WTC11 (cell line): ENCODE data around the gene SST. TPM values are rescaled to one million over a fixed set of nuclear protein-coding genes. Genes with fewer than 3 reads are reported as not detected.

Experiments used
- ATAC-seq: fragments of 200-7000 bp; cut with Tn5 transposase; 2 replicates; pipeline ENCODE4 v1.10.0; 2021; ENCODE audit warnings: mild to moderate bottlenecking, moderate library complexity
- CTCF ChIA-PET: fragments of 300-600 bp; sonication (Branson Sonifier 250); formaldehyde crosslinking; loops from one replicate; lab custom pipeline; 2021; ENCODE audit warnings: antibody characterized with exemption; lab: Charles Lee
- POLR2A ChIA-PET: fragments of 350-600 bp; sonication (Branson Sonifier 250); formaldehyde crosslinking; loops from one replicate; lab custom pipeline; 2021; ENCODE audit warnings: antibody characterized with exemption; lab: Charles Lee
- DNase-seq: peaks from one replicate; pipeline ENCODE4 v3.0.0; 2021; ENCODE audit warnings: low spot score
- H3K27ac Mint-ChIP-seq: 2 replicates; pipeline ENCODE4 v1.8.0; 2021; ENCODE audit warnings: mixed read lengths
- H3K27me3 Mint-ChIP-seq: 2 replicates; pipeline ENCODE4 v1.8.0; 2021; ENCODE audit warnings: low read depth, mild to moderate bottlenecking, moderate library complexity, mixed read lengths
- H3K36me3 Mint-ChIP-seq: 2 replicates; pipeline ENCODE4 v1.8.0; 2021; ENCODE audit warnings: mixed read lengths
- H3K4me1 Mint-ChIP-seq: 2 replicates; pipeline ENCODE4 v1.8.0; 2022; ENCODE audit warnings: mixed read lengths
- H3K4me3 Mint-ChIP-seq: 2 replicates; pipeline ENCODE4 v1.8.0; 2021; ENCODE audit warnings: mild to moderate bottlenecking, moderate library complexity, mixed read lengths
- H3K9me3 Mint-ChIP-seq: 2 replicates; pipeline ENCODE4 v1.8.0; 2021; ENCODE audit warnings: mixed read lengths
- CDX4 ChIP-seq: fragments of 250-450 bp; sonication (Bioruptor Pico); IDR thresholded peaks from 2 replicates; pipeline ENCODE4 v1.9.0; 2021; ENCODE audit warnings: moderate library complexity, mild to moderate bottlenecking, inconsistent platforms, borderline replicate concordance
- CREB1 ChIP-seq: sonication (generic); formaldehyde crosslinking; IDR thresholded peaks from 2 replicates; pipeline ENCODE4 v1.8.0; 2023; ENCODE audit warnings: mild to moderate bottlenecking, missing genetic modification reagents
- ETV6 ChIP-seq: sonication (generic); formaldehyde crosslinking; IDR thresholded peaks from 2 replicates; pipeline ENCODE4 v1.8.1; 2022; ENCODE audit warnings: mild to moderate bottlenecking, missing genetic modification reagents
- FOXK1 ChIP-seq: sonication (generic); formaldehyde crosslinking; IDR thresholded peaks from 2 replicates; pipeline ENCODE4 v1.8.0; 2022; ENCODE audit warnings: mild to moderate bottlenecking, moderate library complexity, missing genetic modification reagents
- FOXP1 ChIP-seq: sonication (generic); formaldehyde crosslinking; IDR thresholded peaks from 2 replicates; pipeline ENCODE4 v1.8.0; 2022; ENCODE audit warnings: missing genetic modification reagents, mild to moderate bottlenecking, moderate library complexity, borderline replicate concordance
- GRHL2 ChIP-seq: fragments of 250-450 bp; sonication (Bioruptor Pico); IDR thresholded peaks from 2 replicates; pipeline ENCODE4 v1.8.0; 2022; ENCODE audit warnings: mild to moderate bottlenecking, moderate library complexity; ENCODE audit not compliant: insufficient replicate concordance, severe bottlenecking
- HMGA2 ChIP-seq: fragments of 250-450 bp; sonication (Bioruptor Pico); IDR thresholded peaks from 2 replicates; pipeline ENCODE4 v1.4.0; 2021; ENCODE audit warnings: mild to moderate bottlenecking, moderate library complexity
- HMGXB4 ChIP-seq: sonication (generic); formaldehyde crosslinking; IDR thresholded peaks from 2 replicates; pipeline ENCODE4 v1.8.1; 2023; ENCODE audit warnings: mild to moderate bottlenecking, moderate library complexity, missing genetic modification reagents
- MAX ChIP-seq: sonication (generic); formaldehyde crosslinking; IDR thresholded peaks from 2 replicates; pipeline ENCODE4 v1.8.0; 2022; ENCODE audit warnings: mild to moderate bottlenecking, missing genetic modification reagents
- NFYB ChIP-seq: sonication (generic); formaldehyde crosslinking; conservative IDR thresholded peaks from 2 replicates; pipeline ENCODE4 v1.8.0; 2022; ENCODE audit warnings: low read depth, missing genetic modification reagents
- TCF7 ChIP-seq: sonication (generic); formaldehyde crosslinking; IDR thresholded peaks from 2 replicates; pipeline ENCODE4 v1.8.0; 2022; ENCODE audit warnings: mild to moderate bottlenecking, low read depth, missing genetic modification reagents, moderate library complexity
- USF2 ChIP-seq: sonication (generic); formaldehyde crosslinking; IDR thresholded peaks from 2 replicates; pipeline ENCODE4 v1.8.1; 2023; ENCODE audit warnings: mild to moderate bottlenecking, missing genetic modification reagents, moderate library complexity
- ZNF532 ChIP-seq: fragments of 250-450 bp; sonication (Bioruptor Pico); IDR thresholded peaks from 2 replicates; pipeline ENCODE4 v1.9.0; 2021; ENCODE audit warnings: mild to moderate bottlenecking, borderline replicate concordance
- total RNA-seq: library from RNA; stranded (reverse); gene quantifications from 3 replicates; pipeline ENCODE4 v1.2.3, GENCODE V29; 2021
- TF ChIP-seq, protein P1 (sequence below): fragments of 250-450 bp; sonication (Bioruptor Pico); IDR thresholded peaks from 2 replicates; pipeline ENCODE4 v1.8.0; 2021; ENCODE audit warnings: mild to moderate bottlenecking
- TF ChIP-seq, protein P2 (sequence below): sonication (generic); formaldehyde crosslinking; IDR thresholded peaks from 2 replicates; pipeline ENCODE4 v1.8.0; 2023; ENCODE audit warnings: missing genetic modification reagents

The SST gene
- total RNA-seq, 1 experiment from 2014 or later = 0.70 TPM

DNA sequence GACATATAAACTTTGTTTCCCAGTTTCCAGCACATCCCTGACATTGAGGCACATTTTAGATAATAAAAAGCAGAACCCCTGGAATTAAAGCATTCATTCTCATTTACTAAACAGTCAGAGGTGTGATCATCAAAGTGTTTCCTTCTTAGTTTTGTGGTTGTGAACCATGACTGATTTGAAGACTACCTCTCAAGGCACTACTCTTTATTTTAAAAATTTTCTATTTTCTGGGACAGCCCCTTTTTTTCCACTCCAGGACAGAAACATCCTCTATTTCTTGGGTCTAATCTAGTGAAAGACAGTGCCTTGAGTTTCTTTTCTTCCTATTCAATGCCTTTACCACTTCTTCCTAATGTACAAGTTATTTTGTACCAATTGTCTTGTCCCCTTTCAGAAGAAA is 5.2 kb downstream of the SST start (continued):
- TF ChIP-seq ZNF532 (CRISPR knock-in tag) (no peak), FOXK1 (no peak)

GRCh38 chr3:187662848-187663409 is 7.3 kb downstream of the SST start:
- ATAC-seq (no peak), DNase-seq (no peak)
- Mint-ChIP-seq H3K27me3 (peaks cover 14% of the 10 kb centered on the region), H3K4me1 (no peaks in the 10 kb centered on the region), H3K9me3 (no peaks in the 10 kb centered on the region), H3K4me3 (no peak overlapping the region), H3K27ac (no peak overlapping the region), H3K36me3 (no peaks in the 10 kb centered on the region)
- no peak for TF ChIP-seq HMGA2 (CRISPR knock-in tag)
- TF ChIP-seq GRHL2 = no peak
- TF ChIP-seq USF2 (CRISPR knock-in tag) = peak; percentile 55
- no peak for TF ChIP-seq ETV6 (CRISPR knock-in tag)
- no peak for TF ChIP-seq NFYB (CRISPR knock-in tag)
- ChIA-PET POLR2A (no interaction called here), CTCF (no interaction called here)

GRCh38 chr3:187661267-187661666 is 8.9 kb downstream of the SST start:
- H3K27ac Mint-ChIP-seq = no peak overlapping the region
- TF ChIP-seq CDX4 (CRISPR knock-in tag) (no peak), CREB1 (CRISPR knock-in tag) (no peak), TCF7 (CRISPR knock-in tag) (no peak), MAX (CRISPR knock-in tag) (no peak), NFYB (CRISPR knock-in tag) (no peak), FOXK1 (no peak), HMGXB4 (CRISPR knock-in tag) (no peak), FOXP1 (CRISPR knock-in tag) (no peak)
- TF ChIP-seq, protein P1, sequence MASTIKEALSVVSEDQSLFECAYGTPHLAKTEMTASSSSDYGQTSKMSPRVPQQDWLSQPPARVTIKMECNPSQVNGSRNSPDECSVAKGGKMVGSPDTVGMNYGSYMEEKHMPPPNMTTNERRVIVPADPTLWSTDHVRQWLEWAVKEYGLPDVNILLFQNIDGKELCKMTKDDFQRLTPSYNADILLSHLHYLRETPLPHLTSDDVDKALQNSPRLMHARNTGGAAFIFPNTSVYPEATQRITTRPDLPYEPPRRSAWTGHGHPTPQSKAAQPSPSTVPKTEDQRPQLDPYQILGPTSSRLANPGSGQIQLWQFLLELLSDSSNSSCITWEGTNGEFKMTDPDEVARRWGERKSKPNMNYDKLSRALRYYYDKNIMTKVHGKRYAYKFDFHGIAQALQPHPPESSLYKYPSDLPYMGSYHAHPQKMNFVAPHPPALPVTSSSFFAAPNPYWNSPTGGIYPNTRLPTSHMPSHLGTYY = no peak
- TF ChIP-seq, protein P2, sequence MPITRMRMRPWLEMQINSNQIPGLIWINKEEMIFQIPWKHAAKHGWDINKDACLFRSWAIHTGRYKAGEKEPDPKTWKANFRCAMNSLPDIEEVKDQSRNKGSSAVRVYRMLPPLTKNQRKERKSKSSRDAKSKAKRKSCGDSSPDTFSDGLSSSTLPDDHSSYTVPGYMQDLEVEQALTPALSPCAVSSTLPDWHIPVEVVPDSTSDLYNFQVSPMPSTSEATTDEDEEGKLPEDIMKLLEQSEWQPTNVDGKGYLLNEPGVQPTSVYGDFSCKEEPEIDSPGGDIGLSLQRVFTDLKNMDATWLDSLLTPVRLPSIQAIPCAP = no peak
- DNase-seq (no peak), ATAC-seq (no peak)
- H3K27me3 Mint-ChIP-seq = peaks cover 12% of the 10 kb centered on the region
- POLR2A ChIA-PET = no interaction called here
- no peaks in the 10 kb centered on the region for H3K36me3 Mint-ChIP-seq
- no peaks in the 10 kb centered on the region for H3K4me1 Mint-ChIP-seq
- H3K9me3 Mint-ChIP-seq = no peaks in the 10 kb centered on the region
- CTCF ChIA-PET = interaction anchor here (1.1 kb wide), 2 partner anchors 18 to 342 kb away, joined by 5 to 7 read pairs; no protein-coding TSS in a partner anchor
- H3K4me3 Mint-ChIP-seq = no peak overlapping the region
